Skeletal muscle satellite cell (primary cell): ENCODE measurements around the gene SUGT1.
"Not testable (repeated sequence)": the region's sequence is repeated elsewhere in the genome, so short reads cannot be mapped to it uniquely, and the experiment has no call there.

Experiments used
- H3K27me3 ChIP-seq: 2 replicates; pipeline ENCODE4 v1.7.0; 2013; ENCODE audit warnings: low read length; ENCODE audit not compliant: control insufficient read depth, insufficient read depth
- H3K36me3 ChIP-seq: 2 replicates; pipeline ENCODE4 v1.7.0; 2013; ENCODE audit warnings: mild to moderate bottlenecking, control low read depth, low read length; ENCODE audit not compliant: insufficient read depth
- H3K4me1 ChIP-seq: 2 replicates; pipeline ENCODE4 v1.7.0; 2013; ENCODE audit warnings: low read length; ENCODE audit not compliant: control insufficient read depth, insufficient read depth
- H3K4me2 ChIP-seq: 2 replicates; pipeline ENCODE4 v1.7.0; 2013; ENCODE audit warnings: mild to moderate bottlenecking, low read length
- H3K4me3 ChIP-seq: 2 replicates; pipeline ENCODE4 v1.7.0; 2013; ENCODE audit warnings: low read length
- H3K9ac ChIP-seq: 2 replicates; pipeline ENCODE4 v1.7.0; 2013; ENCODE audit warnings: mild to moderate bottlenecking, low read depth, low read length, moderate library complexity
- H3K9me3 ChIP-seq: replicated peaks from 2 replicates; pipeline ENCODE4 v1.7.0; 2013; ENCODE audit warnings: mild to moderate bottlenecking, control low read depth, low read length

SUGT1 gene

DNA sequence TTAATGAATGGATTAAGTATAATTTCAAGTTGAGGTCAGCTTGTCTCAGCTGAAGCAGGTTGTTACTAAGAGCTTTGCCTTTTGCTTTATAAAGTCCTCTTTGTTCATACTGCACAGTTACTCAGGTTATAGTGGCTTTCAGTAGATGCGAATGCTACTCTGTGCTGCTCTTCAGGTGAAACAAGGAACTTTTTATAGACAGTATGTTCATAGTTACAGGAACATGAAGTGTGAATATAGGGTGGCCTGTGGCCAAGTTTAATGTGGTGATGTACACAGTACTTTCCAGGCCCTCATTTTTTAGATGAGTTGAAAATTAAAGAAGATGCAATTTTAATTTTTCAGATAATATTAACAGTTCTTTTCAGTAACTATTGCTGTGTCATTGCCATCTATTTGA is 20.8 kb downstream of the SUGT1 start:
- Histone ChIP-seq H3K4me1 (no peaks in the 10 kb centered on the region), H3K36me3 (peaks cover 40% of the 10 kb centered on the region), H3K9me3 (no peaks in the 10 kb centered on the region), H3K9ac (no peak overlapping the region), H3K4me2 (no peak overlapping the region), H3K27me3 (no peaks in the 10 kb centered on the region), H3K4me3 (no peak overlapping the region)

DNA sequence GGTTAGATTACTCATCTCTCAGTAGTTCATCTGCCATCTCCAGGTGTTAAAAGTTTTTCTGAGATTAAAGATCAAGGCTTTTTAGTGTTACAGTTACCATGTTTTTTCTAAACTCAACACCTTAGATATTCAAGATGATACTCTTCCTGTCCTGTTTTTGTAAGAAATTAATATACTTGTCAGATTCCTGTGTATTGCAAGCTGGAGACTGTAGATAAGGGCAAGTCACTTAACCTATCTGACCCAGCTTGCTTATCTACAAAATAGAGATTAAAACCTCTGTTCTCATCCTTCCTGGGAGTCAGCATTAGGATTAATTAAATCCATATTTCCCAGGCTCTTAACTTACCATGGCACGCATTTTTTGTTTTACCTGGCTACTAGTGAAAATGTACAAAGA is 25.2 kb downstream of the SUGT1 start:
- Histone ChIP-seq H3K4me3 (no peak overlapping the region), H3K4me2 (no peak overlapping the region), H3K9me3 (no peaks in the 10 kb centered on the region), H3K9ac (no peak overlapping the region), H3K36me3 (peaks cover 67% of the 10 kb centered on the region), H3K27me3 (no peaks in the 10 kb centered on the region), H3K4me1 (no peaks in the 10 kb centered on the region)

DNA sequence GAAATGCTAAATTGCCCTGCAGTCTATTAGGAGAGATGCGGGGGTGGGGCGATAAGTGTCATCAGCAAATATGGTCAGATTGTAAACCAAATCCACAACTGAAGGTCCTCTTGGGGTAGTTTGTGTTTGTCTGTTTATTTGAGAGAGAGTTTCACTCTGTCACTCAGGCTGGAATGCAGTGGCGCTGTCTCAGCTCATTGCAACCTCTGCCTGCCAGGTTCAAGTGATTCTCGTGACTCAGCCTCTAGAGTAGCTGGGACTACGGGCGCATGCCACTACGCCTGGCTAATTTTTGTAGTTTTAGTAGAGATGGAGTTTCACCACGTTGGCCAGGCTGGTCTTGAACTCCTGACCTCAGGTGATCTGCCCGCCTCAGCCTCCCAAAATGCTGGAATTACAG is 33.2 kb downstream of the SUGT1 start:
- H3K9me3 ChIP-seq, H3K4me2 ChIP-seq, H3K4me1 ChIP-seq, H3K4me3 ChIP-seq, H3K9ac ChIP-seq, H3K27me3 ChIP-seq: not testable (repeated sequence)
- peaks cover 46% of the 10 kb centered on the region for H3K36me3 ChIP-seq

DNA sequence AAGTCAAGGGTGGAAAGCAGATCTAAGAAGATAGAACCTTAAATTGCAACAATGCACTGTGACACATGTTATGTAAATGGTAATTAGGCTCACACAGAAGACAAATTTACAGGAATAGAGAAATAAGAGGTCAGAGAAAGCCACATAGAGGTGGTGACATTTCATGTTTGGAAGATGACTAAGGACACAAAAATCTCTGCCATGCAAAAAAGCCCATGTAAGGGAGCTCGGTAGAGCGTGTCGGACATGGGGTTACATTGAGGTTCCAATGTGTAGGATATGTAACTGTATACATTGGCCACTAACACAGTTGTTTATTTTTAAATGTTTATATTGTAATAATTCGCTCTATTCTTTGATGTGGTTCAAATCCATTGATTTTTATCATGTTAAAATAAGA is 33.7 kb downstream of the SUGT1 start:
- no peaks in the 10 kb centered on the region for H3K4me1 ChIP-seq
- H3K27me3 ChIP-seq: no peaks in the 10 kb centered on the region
- no peak overlapping the region for H3K4me2 ChIP-seq
- no peak overlapping the region for H3K4me3 ChIP-seq
- H3K9ac ChIP-seq: no peak overlapping the region
- H3K9me3 ChIP-seq: no peaks in the 10 kb centered on the region
- peaks cover 42% of the 10 kb centered on the region for H3K36me3 ChIP-seq

DNA sequence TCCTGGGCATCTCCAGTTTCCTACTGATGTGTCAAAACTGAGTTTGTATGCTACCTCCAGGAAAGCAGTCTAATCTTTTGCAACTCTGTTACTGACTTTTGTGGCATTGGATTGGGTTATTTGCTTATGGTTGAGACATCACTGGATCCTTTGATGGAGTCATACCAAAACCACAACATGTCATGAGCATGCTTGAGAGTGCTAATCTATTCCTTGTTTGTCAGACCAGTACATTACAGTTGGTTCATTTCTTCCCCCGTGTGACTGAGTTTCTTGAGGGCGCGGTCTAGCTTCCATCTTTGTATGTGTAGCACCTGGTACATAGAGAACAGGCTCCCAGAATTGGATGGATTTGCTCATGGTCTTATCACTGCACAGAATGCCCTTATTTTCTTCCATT is 43.2 kb downstream of the SUGT1 start:
- Histone ChIP-seq H3K9ac (no peak overlapping the region), H3K27me3 (no peaks in the 10 kb centered on the region), H3K36me3 (peaks cover 8% of the 10 kb centered on the region), H3K9me3 (no peaks in the 10 kb centered on the region), H3K4me2 (no peak overlapping the region), H3K4me1 (no peaks in the 10 kb centered on the region), H3K4me3 (no peak overlapping the region)

DNA sequence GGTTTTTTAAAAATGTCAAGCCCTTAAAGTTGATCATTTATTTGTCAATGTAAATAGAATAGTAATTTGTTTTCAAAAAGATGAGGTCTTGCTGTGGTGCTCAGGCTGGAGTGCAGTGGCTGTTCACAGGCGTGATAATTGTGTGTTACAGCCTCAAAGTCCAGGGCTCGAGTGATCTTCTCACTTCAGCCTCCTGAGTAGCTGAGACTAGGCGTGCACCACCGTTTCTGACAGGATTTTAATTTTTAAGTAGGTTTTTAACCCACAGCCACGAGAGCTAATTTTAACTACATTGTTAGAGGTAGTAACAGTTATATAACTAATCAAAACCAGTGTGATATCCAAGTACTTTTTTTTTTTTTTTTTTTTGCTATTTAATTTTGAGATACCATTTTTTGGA is 43.9 kb downstream of the SUGT1 start:
- Histone ChIP-seq H3K36me3 (peaks cover 4% of the 10 kb centered on the region), H3K4me1 (no peaks in the 10 kb centered on the region), H3K9me3 (no peaks in the 10 kb centered on the region), H3K27me3 (no peaks in the 10 kb centered on the region), H3K4me3 (no peak overlapping the region), H3K4me2 (no peak overlapping the region), H3K9ac (no peak overlapping the region)

DNA sequence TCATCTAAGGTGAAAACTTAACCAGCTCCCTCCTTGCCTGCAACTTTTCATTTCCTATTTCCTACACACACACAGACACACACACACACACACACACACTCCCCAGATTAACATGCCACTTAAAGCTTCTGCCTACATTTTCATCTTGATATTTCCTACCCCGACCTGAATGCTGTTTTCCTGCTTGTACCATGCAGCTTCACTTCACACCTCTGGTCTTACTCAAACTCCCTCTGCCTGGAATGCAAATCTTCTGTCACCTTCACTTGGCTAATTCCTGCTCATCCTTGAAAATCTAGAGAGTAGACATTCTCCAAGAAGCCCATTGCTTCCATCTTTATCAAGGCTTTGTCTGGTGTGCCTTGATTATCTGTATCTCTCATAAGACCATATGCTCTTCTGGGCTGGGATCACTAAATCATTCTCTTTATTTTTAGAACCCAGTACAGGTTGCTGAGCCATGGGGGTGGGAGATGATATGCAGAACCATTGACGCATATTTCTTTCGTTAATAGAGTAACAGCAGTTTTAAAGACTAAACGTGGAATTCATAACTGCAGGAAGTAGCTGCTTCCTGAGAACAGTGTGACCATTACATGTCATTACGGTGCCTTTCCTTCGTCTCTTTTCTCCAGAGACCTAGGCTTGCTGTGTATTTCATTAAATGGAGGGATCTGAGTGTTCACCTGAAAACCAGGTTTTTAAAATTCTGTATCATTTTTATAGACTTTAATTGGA is 49.3 kb downstream of the SUGT1 start:
- Histone ChIP-seq H3K4me1 (no peaks in the 10 kb centered on the region), H3K4me2 (no peak overlapping the region), H3K36me3 (no peaks in the 10 kb centered on the region), H3K4me3 (no peak overlapping the region), H3K9ac (no peak overlapping the region), H3K9me3 (no peaks in the 10 kb centered on the region), H3K27me3 (no peaks in the 10 kb centered on the region)

DNA sequence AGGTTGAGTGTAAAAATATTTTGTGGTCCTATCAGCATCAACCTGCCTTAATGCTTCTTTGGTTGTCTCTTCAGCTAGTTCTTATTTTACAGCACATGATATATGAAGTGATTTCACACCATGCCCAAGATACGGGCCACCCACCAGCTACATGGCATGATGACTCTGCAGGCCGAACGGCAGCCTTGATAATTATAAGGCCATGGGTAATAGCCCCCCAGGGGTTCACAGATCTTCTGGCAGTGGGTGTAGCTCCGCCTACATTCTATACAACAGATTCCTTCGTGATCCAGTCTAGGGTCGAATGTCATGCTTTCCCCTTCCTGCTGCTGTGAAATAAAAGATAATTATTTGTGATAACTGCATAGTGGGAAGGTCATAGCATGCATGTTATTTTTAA is 50.8 kb downstream of the SUGT1 start:
- Histone ChIP-seq H3K4me3 (no peak overlapping the region), H3K4me2 (no peak overlapping the region), H3K9me3 (no peaks in the 10 kb centered on the region), H3K36me3 (no peaks in the 10 kb centered on the region), H3K9ac (no peak overlapping the region), H3K4me1 (no peaks in the 10 kb centered on the region), H3K27me3 (no peaks in the 10 kb centered on the region)

DNA sequence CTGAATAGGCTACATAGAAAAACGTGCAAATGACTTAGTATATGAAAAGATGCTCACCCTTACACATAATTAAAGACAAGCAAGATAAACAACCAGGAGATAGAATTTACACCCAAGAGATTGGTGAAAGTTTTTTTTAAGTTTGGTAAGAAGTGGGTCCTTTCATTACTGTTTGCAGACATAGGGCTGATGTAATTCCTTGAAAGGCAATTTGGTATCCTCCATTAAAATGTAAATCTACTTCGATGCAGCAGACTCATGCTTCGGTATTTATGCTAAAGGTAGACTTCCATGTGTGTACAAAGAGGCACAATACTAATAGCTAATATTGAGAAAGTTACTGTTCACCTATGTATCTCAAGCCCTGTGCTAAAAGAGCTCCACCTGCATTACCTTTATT is 53.4 kb downstream of the SUGT1 start:
- Histone ChIP-seq H3K9ac (no peak overlapping the region), H3K9me3 (no peaks in the 10 kb centered on the region), H3K36me3 (no peaks in the 10 kb centered on the region), H3K4me3 (no peak overlapping the region), H3K4me2 (no peak overlapping the region), H3K27me3 (no peaks in the 10 kb centered on the region), H3K4me1 (no peaks in the 10 kb centered on the region)

DNA sequence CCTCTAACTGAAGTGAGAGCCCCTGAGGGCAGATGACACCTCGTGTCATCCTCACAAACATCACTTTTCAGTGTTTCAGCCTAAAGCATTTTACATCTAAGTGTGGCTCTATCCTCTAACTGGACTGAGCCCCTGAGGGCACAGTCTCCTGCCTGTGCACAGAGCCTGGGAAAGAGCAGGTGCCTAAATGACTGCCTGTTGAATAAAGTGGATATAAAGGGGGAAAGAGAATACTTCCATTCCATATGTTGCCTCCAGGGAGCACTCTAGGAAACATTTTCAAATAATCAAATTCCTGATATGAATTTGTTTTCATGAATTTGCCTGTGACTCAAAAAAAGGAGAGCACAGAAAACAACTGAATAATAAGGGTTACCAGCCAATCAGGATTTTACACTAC is 54.7 kb downstream of the SUGT1 start:
- no peaks in the 10 kb centered on the region for H3K27me3 ChIP-seq
- no peak overlapping the region for H3K4me2 ChIP-seq
- H3K9me3 ChIP-seq: no peaks in the 10 kb centered on the region
- H3K36me3 ChIP-seq: no peaks in the 10 kb centered on the region
- H3K9ac ChIP-seq: no peak overlapping the region
- H3K4me1 ChIP-seq: no peaks in the 10 kb centered on the region
- no peak overlapping the region for H3K4me3 ChIP-seq

DNA sequence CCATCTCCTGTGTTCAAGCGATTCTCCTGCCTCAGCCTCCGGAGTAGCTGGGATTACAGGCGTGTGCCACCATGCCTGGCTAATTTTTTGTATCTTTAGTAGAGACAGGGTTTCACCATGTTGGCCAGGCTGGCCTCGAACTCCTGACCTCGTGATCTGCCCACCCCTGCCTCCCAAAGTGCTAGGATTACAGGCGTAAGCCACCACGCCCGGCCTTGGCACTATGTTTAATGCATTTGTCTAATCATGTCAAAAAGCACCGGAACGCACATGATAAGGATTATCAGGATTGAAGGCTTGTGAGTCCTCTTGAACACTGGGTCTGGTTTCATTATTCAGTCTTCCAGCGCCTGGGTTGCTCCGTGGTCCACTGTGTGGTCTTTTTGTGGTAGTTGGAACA is 55.6 kb downstream of the SUGT1 start:
- not testable (repeated sequence) for H3K4me1 ChIP-seq, H3K9ac ChIP-seq, H3K9me3 ChIP-seq, H3K27me3 ChIP-seq, H3K36me3 ChIP-seq, H3K4me3 ChIP-seq, H3K4me2 ChIP-seq

DNA sequence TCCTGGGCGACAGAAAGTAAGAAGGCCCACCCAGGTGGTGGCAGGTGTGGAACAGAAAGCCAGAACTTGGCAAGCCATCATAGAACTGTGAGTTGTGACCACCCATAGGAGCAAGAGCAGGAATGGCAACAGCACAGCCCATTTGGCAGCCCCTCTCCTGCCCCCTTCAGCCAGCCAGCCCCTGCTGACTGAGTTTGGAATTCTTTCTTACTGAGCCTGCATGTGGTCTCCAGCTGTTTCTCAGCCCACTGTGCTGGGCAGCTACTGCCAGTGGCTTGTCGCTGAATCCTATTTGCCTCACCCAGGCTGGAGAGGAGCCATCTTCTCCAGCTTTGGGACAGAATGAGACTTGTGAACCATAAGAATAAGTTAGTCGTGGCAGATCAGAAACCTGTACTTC is 58.6 kb downstream of the SUGT1 start:
- H3K4me3 ChIP-seq: no peak overlapping the region
- no peaks in the 10 kb centered on the region for H3K27me3 ChIP-seq
- H3K4me1 ChIP-seq: no peaks in the 10 kb centered on the region
- no peak overlapping the region for H3K4me2 ChIP-seq
- H3K36me3 ChIP-seq: no peaks in the 10 kb centered on the region
- no peaks in the 10 kb centered on the region for H3K9me3 ChIP-seq
- H3K9ac ChIP-seq: no peak overlapping the region
